Measurements from ENCODE around the gene CLDN14.
"Not testable (repeated sequence)": the region's sequence is repeated elsewhere in the genome, so short reads cannot be mapped to it uniquely, and the experiment has no call there.

The CLDN14 gene

DNA sequence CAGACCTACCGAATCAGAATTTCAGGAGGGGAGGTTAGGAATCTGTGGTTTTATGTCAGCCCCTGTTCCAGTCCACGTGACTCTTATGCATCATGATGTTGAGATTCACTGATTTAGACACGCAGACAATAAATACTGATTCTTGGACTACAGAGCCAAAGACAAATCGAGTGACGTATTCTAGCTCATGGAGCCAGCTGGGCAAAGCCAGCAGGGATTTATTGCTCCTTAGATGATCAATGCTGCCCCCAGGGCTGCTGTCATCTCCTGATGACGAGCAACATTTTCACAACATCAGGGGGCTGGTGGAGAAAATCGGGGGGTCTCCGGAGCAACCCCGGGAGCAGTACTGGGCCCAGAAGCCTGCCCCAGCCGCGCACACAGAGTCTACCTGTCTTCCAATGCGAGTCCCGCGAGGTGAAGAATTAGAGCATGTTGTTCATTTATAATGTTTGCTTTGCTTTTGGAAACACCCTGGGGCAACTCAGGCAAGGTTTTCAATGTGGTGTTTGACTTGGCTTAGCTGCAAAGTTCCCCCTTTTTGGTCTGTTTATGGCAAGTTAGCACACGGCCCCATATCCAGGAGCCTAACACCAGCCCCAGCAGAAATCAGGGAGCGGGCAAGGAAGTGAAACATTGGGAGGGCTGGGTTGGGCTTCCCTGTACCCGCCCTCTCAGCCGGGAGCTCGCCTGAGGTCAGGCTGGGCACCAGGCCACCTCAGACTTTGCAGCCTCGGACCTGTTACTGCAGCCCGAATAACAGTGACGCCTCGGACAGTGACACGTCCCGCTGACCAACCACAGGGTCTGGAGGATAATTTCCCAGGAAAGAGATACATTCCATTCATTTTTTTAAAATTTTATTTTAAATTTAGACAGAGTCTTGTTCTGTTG lies 19.9 kb upstream of the CLDN14 start:
- no peak for DNase-seq

DNA sequence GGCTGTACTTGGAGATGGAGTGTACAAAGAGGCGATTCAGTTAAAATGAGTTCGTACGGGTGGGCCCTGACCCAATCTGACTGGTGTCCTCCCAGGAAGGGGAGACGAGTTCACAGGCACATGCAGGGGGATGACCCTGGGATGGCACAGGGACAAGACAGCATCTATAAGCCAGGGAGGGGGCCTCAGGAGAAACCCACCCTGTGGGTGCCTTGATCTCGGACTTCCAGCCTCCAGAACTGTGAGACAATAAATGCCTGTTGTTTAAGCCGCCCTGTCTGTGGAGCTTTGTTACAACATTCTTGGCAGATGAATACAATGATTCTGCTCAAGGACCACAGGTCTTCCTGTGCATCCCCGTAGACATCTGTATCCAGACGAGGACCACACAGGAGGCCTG lies 14.6 kb upstream of the CLDN14 start:
- DNase-seq: no peak

DNA sequence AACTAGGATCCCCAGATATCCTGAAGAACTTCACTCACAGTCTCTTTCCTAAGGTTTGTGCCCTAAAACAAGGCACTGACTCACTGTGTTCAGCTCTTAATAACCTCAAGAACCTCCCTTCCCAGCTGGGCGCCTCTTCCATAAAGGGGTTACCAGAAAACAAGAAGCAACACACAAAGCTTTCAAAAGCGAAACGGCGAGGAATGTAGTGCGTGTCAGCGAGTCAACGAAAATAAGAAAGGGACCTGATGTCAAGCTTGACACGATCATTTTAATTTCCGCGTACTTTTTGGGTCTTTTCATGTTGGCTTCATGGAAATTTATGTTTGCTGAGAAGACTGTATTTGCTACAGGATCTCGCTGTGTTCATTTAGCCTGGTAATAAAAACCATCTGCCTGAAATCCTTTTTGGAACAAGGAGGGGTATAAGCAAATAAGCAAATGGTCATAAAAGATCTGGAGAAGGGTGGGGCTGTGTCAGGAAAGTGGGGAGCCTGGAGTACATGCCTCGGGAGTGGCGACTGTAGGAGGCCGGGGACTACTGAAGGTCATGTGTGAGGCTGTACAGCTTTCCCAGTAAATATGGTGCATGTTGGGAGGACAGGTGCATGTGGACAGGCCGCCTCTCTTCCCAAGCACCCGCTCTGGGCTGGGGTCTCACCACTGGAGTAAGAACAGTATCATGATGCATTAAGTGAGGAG lies 11.4 kb upstream of the CLDN14 start:
- no peak for DNase-seq

DNA sequence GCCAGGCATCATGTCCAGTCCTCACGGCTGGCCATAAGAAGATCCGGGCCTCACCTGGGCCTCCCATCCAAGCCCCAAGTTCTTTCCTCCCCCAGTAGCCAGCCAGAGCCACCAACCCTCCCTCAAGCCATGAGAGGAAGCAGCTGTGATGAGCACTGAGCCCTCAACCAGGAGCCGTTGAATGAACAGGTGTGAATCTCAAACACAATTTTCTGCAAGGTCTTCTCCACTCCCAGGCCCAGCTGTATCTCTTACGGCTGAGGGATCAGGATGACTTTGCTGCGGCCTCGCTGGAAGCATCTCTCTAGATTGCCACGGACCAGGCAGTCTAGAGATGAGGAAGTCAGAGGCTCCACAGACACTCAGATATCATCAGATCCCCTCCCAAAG lies 9.8 kb upstream of the CLDN14 start:
- no peak for DNase-seq

DNA sequence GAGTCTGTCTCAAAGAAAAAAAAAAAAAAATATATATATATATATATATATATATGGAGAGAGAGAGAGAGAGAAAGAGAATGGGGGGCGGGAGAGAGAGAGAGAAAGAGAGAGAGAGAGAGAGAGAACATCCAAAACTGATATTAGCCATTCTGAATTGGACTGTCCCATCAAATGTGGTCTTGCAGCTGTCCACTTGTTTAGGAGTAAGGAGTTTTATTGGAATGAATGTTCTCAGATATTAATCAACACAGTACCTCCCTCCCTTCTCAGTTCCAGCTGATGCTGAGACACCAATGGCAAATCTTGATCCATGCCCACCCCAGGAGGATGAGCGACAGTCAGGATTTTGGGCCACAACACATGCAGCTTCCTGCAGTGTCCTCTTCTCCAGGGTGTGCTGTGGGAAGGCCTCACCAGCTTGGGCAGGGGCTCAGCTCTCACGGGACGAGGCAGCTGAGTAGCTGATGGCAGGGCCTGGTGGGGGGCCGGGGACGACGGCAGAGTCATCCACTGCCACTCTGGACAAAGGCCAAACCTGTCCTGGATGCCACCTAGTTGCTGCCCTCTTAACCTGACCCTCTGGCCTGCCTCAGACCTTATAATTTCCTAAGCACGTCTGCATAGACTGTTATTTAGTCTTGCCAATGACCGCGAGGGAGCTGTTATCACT lies 9.3 kb upstream of the CLDN14 start:
- no peak for DNase-seq

DNA sequence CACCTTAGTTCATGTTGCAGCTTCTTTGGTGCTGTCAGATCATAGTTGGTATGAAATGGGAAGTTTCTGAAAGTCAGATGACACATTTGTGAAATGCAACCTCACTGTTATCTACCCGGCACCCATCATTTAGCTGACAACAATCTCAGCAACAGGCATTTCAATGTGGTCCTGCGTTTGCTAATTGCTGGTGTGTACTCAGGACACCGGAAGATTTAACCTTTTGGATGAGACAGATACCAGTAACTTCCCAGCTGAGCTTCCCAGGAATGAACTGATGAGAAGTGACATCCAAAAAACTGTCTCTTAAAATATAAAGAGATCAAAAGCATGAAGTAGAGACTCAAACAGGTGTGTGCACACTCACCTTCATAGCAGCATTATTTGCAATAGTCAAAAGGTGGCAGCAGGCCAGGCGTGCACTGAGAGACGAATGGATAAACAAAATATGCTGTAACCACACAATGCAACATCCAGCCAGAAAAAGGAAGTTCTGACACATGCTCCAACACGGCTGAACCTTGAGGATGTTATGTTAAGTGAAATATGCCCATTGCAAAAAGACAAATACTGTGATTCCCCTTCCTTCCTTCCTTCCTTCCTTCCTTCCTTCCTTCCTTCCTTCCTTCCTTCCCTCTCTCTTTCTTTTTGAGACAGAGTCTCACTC lies 7.9 kb upstream of the CLDN14 start:
- no peak for DNase-seq

DNA sequence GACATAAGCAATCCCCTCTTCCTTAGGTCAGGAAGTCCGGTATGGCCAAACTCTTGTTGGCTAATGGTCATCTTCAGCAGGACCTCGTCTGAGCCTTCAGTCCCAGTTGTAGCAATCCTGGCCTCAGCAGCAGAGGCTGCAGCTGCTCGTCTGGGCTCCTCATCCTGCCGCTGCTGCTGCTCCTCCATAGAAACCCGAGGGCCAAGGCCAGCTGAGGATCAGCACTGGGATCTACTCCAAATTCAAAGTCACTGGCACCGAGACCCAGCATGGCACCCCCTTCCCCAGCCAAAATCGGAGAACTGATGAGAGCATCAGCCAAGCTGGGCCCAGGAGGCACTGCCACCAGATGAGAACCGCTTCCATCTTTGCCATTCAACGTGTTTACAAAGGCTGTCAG lies 6.3 kb upstream of the CLDN14 start:
- DNase-seq: no peak

DNA sequence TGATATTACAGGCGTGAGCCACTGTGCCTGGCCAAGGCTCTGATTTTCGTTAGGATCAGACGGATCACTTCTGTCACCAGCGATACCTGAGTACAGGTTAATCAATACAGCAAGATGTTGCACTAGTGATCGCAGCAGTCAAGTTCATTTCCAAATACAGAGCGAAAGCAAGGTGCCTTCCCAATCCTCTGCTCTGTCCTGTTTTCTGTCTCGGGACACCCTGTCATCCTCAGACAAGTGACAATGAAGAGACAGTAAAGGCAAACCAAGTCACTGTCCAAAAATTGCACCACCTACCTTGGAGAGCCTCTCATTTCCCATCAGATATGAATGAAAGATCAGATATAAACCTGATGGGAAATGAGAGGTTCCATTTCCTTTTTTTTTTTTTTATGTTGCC lies 5.6 kb upstream of the CLDN14 start:
- DNase-seq: no peak

DNA sequence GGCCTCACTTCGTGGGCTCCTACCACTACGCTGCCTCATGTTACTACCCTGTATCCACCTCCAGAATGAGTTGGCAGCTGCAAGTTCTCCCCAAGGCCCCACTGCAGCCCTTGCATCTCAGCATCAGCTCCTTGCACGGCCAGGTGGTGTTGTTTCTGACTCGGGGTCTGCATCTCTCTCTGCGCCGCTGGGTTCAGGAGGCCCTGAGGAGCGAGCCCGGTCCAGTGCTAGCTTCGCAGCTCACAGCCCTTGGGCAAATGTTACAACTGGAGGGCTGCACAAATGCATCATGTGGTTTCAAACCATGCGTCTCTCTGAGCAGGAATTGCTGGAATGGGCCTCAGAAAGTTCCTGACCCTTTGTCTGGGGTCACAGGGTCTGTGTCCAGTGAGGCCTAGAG lies 3.2 kb upstream of the CLDN14 start:
- no peak for DNase-seq

DNA sequence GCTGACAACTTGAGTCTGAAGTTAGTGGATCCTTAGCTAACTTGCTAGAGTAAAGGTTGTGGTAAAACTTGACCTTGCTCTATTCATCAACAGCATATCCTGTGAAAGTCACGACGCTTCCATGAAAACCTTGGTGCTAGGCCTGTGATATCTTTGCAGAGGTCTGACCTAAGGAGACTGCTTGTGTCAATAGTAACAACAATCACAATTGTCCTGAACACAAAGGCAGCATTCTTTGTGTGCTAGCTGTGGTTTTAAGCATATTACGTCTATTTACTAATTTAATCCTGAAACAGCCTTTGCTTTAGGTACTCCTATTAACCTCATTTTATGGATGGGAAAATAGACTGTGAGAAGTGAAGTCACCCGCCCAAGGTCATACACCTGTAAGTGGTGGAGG lies 2.8 kb upstream of the CLDN14 start:
- DNase-seq: no peak

DNA sequence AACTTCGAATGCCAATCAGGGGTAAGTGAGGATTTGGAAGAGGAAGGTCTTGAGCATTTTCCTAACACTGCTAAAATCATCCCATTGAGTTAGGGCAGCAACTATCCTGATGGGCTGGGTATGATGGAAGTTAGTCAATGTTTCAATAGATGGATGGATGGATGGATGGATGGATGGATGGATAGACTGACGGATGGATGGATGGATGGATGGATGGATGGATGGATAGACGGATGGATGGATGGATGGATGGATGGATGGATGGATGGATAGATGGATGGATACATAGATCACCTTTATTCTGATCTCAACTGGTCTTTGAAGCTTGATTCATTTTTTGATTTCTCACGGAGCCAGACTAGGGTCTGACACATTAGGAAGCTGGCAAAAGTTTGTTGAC lies 2.3 kb upstream of the CLDN14 start:
- no peak for DNase-seq

DNA sequence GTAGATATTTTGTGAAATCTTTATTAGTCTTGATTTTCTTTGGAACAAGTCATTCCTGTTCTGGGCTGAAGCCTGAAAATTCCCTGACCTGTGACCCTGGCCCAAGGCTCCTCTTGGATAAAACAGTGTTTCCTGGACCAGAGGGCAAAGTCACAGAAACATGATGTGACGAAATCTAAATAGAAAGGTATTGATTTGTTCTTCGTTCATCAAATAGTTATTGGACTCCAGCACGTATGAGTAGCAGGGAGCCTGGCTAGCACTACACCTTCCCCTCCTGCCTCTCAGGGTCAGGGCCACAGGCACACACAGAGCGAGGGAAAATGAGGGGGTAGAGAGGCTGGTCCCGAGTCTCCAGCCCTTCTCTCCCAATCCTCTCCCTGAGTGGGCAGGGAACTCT lies 1.7 kb upstream of the CLDN14 start:
- no peak for DNase-seq

DNA sequence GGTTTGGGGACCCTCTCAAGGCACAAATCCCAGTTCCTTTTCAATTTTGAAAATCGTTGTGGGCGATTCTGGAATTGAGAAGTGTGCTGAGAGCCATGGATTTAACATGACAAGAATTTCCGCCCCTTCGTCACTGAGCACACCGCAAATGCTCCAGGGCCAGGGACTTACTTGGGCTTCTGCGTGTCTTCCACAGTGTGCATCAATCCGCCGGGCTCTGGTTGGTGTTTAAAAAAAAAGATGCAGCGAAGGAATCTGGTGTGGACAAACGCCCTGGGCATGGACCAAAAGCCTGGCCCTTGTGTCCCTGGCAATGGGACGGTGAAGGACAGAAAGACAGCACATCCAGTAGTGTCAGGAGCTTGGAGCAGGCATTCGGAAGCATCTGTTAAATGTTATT lies 696 bp upstream of the CLDN14 start:
- no peak for DNase-seq

DNA sequence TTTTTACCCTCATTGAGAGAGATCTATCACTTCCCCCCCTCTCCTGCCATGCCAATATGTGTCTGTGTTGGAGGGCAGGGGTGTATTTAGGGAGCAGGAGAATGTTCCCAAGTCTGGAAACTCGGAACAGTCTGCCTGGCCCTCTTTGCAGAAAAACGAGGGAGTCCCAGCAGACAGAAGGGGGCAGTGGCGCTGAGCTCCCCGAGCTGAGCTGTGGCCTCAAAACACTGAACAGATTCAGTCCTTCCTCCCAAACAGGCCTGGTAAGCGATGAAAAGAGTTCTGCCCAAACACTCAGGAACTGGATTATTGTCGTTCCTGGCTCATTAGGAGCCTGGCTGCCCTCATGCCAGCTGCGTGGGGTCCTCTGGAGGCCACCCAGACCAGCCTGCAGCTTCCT lies 981 bp downstream of the CLDN14 start:
- DNase-seq: no peak

DNA sequence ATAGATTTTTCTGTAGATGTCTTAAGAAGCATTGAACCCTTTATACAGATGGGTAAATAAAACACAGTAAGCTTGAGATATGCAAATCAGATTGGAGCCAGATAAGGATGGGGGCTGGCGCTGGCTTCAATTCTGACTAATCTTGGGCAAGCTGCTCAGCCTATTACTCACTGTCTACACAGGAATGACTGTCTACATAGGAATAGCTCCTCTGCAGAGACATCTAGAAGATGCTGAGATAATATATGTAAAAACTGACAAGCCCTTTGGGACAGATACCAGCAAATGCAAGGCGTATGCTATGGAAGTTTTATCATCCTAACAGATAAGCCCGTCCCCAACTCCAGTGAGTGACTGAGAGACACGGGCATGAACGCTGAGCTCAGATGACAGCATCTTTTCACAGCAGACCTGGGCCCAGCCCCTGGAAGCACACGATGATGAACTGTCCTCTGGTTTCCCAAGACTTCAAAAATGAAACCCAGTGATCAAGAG lies 1.7 kb downstream of the CLDN14 start:
- DNase-seq: no peak

DNA sequence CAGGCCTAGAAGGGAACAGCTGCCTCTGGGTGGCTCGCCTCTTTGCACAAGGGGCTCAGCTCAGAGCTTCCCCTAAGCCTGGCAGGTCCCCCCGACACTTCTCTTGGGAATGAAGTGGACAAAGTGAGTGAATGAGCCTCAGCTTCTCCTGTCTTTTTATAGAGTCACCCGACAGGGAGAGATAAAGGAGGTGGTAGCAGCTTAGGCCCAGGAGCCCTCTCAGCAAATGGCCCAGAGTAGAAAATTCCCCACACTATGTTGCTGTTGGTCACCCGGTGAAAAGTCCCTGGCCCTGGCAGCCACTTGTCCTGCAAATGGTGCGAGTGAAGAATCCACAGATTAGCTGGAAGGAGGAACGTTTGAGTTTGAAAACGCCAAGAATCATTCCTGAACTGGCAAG lies 2.4 kb downstream of the CLDN14 start:
- DNase-seq: no peak

DNA sequence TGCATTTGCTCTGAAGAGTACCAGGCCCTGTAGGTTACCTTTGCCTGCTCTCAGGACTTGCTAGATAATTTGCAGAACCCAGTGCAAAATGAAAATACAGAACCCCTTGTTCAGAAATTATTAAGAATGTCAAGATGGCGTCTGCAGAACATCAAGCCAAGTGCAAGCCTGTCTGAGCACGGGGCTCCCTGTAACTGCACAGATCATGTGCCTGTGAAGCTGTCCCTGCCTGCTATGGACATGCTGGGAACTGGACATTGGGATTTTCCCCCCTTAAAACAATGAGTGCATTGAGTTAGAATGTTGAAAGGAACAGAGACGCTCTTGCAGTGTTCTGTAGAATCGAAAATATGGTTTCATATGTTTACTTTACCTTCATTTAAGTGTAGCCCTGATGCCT lies 2.9 kb downstream of the CLDN14 start:
- DNase-seq: no peak

DNA sequence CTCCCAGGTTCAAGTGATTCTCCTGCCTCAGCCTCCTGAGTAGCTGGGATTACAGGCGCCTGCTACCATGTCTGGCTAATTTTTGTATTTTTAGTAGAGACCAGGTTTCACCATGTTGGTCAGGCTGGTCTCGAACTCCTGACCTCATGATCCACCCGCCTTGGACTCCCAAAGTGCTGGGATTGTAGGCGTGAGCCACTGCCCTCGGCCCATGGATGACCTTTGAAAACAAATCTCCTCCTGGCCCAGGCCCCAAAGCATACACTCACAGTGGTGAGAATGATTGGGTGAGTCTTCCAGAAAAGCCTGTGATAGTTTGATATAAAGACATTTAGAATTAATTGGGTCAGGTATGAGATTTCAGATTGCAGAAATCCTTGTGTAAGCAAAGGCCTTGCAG lies 3.4 kb downstream of the CLDN14 start:
- not testable (repeated sequence) for DNase-seq

DNA sequence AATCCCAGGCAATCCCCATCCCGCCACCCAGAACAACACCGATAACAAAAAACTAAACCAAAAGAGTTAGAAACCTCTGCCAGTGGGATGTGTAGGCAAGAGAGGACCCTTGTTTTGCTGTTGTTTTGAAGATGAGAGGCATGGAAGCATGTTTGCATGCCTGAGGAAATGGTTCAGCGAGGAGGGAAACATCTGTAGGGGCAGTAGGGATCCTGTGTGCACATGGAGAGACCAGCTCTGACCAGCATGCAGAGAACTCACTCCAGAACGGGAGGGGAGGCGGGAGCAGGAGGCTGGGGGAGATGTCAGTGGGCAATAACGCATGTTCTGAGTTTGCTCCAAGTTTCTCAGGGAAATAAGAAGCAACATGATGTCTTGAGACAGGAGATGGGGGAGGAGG lies 5.3 kb downstream of the CLDN14 start:
- no peak for DNase-seq

DNA sequence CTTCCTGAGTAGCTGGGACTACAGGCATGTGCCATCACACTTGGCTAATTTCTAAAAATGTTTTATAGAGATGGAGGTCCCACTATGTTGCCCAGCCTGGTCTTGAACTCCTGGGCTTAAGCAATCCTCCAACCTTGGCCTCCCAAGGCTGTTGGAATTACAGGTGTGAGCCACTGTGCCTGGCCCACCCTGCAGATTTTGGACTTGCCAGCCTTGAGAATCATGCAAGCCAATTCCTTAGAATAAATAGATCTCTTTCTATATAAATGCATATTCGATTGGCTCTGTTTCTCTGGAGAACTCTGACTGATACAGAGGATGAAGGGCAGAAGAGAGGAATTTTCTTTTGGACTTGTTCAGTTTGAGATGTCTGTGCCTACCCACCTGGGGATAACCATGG lies 6.7 kb downstream of the CLDN14 start:
- DNase-seq: no peak

DNA sequence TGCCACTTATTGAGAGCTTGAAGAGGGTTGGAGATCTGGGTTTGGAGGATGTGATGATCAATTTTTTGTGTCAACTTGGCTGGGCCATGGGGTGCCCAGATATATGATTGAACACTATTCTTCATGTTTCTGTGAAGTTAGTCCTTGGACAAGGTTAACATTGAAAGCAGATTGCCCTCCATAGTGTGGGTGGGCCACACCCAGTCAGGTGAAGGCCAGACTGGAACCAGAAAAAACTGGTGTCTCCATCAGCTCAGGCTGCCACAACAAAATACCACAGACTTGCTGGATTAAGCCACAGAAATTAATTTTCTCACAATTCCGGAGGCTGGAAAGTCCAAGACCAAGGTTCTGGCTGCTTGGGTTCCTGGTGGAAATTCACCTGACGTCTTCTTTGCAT lies 7.5 kb downstream of the CLDN14 start:
- DNase-seq: no peak

DNA sequence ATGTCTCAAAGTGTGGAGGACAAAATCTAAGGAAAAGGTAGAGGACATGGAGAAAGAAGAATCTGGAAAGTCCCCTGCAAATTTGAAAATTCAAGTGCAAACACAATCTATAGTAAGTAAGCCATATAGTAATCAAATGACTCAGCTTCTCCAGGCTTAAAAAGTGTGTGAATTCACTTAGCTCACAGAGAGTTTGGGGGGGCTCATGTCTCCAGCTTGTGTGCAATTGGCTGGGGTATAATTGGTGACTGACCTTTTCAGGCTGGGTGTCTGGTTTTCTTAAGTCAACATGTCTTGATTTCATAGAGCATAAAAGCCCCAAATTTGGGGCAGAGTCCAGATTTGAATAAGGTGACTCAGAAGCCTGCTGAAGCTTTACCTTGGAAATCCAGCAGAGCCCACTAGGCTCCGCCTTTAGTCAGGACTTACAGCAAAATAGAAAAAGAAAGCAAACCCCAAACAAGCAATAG lies 8.6 kb downstream of the CLDN14 start:
- no peak for DNase-seq

DNA sequence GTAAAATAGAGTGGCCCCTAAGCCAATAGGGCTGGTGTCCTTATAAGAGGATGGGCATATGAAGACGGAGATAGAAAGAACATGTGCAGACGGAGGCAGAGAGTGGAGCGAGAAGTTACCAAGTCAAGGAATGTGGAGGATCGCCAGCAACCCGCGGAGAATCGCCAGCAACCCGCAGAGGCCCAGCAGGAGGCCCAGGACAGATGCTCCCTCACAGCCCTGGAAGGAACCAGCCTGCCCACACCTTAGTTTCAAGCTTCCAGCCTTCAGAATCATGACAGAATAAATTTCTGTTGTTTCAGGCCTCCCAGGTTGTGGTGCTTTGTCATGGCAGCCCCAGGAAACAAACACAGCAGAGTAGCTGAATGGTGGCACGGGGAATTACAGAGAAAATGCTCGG lies 9.6 kb downstream of the CLDN14 start:
- no peak for DNase-seq
